ENCODE data around the gene SIGLEC15.

GRCh38 chr18:45788861-45789260, 36.6 kb upstream of the SIGLEC15 start:
- TF ChIP-seq POLR2A (IDR thresholded peaks at IDR 0.05; ENCODE audit: low read depth, low read length) (no peak), SPI1 (IDR thresholded peaks at IDR 0.05; ENCODE audit: low read depth, low read length) (no peak)
